Stimulated activated CD8-positive, alpha-beta memory T cell treated with anti-CD3 and anti-CD28 coated beads, Interleukin-7, amount 100 ng/mL, for 48 hours (primary cell): ENCODE data around the gene DUOX1.
"Not testable (repeated sequence)": the region's sequence is repeated elsewhere in the genome, so short reads cannot be mapped to it uniquely, and the experiment has no call there.

Experiments used
- DNase-seq, 2 donors: peaks; one replicate each; pipeline ENCODE4 v3.0.0-alpha.2; 2020; ENCODE audit warnings: low read depth in 1 of 2; ENCODE audit errors: extremely low read depth in 1 of 2

Gene DUOX1

DNA sequence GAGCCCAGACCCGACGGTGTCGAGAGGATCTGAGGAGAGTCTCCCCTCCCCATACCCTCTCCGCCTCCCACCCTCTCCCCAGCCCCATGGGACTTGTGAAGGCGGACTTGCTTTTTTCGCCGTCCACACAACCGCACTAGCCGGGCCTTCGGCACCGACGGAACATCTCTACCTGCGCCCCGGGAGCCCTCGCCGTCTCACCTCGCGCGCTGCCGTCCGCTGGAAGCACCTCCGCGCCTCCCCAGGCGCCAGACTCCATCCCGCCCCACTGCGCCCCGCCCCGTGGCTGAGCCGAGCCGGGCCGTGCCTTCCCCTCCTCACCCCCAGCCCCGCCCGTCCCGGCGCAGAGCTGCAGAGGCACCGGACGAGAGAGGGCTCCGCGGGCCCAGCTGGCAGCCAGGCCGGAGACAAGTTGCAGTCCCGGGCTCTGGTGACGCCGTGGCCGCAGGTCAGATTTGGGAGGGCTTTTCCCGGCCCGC lies at the start of gene DUOX1, which contains the start of gene DUOXA1:
Gene DUOX1, plus strand, starts transcription at position 344 of the 479 bp plus-strand sequence. CDS start 1,973 bp downstream, outside the sequence.
Gene DUOXA1, minus strand, starts transcription at position 229 of the 479 bp plus-strand sequence. CDS start 6,865 bp downstream, outside the sequence.
- no peak for DNase-seq

DNA sequence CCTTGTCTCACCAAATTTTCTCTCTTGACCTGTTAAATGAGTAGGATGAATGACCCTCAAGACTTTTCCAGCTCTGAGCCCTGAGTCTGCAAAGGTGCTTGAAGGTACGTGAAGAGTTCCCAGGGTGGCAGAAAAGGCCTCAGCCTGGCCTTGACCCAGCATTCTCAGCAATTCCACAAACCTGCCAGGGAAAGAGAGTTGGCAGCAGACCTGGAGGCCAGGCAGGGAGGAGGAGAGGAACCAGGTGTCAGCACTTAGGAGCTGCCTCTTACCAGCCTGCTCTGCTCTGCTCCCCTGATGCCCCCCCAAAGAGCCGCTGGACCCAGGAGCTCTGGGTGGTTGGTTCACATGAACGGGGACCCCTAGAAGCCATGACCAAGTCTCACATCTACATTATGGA lies 49.2 kb upstream of the DUOX1 start:
- not testable (repeated sequence) for DNase-seq

DNA sequence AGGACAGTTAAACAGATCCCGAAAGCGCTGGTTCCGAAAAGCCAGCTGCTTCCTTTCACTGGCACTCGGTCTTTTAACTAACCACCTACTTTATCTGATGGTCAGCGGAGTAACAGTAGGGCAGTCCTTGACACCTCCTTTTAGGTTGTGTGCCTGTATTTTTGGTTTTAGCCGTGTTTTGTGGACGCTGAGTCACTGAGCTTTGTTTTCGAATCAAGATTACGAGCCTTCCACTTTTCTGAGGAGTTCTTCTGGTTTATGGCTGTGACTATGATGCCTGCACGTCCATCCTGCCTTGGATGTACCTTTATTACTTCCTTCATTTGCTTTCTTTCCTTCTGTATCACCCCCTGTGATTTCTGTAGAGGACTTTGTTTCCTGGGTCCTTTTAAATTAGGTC lies 47.4 kb upstream of the DUOX1 start:
- DNase-seq, result not testable (repeated sequence)

DNA sequence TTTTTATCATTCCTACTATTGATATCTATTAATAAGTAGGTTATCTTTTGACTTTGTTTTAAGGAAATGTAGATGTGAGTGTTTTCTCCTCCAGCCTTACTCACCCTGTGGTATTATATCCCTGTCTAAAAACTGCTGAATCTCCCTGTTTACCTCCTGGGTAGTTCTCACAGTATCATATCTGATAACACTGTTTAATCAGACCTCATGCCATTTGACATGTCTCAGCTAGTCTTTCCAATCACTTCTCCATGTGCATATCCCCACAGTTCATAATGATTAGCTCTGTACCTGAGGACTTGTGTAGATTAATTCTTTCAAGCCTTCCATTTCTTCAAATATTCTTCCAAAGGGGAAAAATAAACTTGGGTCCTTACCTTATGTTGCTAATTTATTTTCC lies 46.6 kb upstream of the DUOX1 start:
- no peak for DNase-seq

DNA sequence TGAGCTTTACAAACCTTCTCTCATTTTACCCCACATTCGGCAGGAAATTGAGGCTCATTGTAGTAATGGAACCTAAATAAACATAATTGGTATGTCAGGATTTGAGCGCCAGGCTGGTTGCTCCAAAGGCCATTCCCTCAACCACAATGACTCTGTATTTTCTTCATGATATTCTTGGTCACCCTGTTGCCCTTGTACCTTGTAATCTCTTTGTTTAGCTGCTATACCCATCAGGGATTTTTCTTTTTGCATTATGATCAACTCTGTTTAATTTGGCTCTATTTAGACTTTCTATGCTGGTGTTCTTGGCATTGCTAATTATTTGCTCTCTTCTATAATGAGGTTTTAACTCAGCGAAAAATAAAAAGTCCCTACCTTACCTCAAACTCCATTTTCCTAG lies 45.6 kb upstream of the DUOX1 start:
- DNase-seq, result no peak

DNA sequence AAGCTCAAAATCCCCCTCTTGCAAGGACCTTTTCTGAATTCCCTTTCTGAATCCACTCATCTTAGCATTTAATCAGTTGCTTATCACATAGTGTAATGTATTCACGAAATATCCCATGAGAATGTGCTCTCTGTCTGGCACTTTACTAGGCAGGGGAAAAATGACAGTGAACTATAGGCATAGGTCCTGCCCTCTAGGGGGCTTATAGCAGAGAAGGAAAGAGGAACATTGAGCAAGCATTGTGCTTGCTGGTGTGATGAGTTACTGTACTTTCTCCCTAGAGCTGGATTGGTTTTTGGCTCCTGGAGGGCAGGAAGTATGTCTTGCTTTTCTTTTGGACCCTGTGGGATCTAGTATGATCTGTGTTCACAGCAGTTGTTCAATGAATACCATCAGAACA lies 42.3 kb upstream of the DUOX1 start:
- no peak for DNase-seq

DNA sequence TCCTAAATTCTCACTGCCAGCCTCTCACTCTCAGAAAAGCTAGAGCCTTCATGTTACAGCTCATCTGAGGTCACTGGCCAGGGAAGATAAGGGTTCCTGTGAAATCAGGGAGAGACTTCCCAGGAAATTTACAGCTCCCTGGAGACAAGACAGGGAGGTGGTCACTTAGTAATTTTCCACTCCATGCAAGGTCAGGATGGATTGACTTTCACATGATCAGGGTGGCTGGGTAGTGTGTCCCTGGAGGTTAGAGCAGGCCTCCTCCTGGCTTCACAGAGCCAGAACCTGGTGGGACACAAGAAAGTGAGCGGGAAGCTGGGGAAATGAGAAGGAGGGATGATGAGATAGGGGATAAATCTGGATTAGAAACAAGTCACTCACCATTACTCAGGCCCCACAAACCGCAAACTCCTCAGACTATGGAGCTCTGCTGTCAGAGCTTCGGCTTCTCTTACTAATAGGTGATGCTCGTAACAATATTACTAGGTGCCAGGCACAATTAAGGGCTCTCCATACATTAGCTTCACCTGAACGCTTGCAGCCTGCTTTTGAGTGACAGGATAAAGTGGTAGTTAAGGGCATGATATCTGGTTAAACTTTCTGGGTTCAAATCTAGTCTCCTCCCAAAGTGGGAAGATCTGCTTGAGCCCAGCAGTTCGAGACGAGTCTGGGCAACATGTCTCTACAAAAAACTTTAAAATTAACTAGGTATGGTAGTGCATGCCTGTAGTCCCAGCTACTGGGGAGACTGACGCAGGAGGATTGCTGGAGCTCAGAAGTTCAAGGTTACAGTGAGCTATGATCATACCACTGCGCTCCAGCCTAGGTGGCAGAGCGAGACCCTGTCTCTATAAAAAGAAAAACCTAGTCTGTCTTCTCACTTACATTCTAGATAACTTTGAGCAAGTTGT lies 40.7 kb upstream of the DUOX1 start:
- DNase-seq, result no peak

DNA sequence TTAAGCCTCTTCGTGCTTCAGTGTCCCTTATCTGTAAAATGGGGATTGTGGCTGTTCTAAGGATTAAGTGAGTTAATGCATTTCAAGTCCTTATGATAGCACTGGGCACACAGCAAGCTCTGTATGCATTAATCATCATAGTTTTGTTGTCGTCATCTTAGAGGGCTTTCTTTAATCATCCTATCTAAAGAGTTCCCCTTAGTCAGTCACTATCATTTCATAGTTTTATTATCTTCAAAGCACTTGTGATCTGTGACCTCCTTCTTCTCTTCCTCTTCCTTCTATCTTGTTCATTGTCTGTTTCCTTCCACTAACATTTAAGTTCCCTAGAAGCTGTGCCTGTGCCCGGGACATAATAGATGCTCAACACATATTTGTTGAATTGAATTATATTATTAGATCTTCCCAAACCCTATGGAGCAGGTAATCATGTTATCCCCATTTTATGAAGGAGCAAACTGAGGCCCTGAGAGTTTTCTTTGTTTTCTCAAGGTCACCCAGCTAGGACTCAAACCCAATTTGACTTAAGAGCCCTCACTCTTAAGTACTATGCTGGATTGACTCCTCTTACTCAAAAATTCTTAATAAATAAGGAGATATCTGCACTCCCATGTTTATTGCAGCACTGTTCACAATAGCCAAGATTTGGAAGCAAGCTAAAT lies 40.0 kb upstream of the DUOX1 start:
- DNase-seq, result no peak

DNA sequence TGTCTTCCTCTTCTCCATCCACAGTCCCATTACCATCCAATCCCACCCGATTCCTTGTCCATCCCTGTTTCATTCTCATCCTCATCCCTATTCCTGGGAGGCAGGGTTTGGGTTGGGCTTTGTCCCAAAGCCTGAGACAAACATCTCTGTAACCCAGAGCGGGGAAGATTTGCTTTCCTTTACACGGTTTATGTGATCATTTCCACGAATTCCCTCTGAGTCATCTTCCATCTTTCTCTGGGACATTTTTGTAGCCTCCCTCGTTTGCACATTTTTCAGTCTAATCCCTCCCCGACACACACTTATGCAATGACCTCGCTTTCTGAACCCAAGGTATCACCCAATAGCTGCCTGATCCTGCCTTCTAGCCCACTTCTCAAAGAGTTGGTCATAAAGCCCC lies 38.6 kb upstream of the DUOX1 start:
- no peak for DNase-seq

DNA sequence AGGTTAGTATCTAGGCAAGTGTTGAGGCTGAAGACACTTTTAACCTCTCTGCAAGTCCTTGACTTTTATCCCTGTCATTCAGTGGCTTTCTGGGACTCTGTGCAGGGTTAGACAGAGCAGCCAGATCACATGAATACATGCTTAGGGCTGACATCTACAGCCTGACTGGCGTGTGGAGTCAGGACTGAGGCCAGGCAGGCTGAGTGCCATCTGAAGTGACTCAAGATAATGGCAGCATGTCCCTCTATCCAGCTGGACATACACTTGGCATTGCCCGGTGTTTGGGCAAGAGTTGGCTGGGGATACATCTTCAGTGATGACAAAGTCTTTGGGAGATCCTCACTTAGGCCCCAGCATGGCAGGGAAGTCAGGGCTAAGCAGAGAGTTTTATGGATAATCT lies 38.2 kb upstream of the DUOX1 start:
- no peak for DNase-seq

DNA sequence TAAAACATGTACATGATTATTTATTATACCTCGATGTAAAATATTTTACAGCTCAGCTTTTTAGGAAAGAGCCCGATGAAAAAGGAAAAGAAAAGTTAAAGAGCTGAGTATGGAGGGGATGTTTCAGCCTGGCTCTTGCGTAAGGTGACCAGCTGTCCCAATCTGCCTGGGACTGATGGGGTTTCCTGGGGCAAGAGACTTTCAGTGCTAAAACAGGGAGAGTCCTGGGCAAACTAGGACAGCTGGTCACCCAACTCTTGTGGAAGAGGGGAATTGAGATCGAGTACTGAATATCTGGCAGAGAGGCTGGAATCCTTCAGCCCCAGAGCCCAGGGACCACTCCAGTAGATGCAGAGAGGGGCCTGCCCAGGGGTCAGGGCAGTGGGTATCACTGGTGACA lies 36.8 kb upstream of the DUOX1 start:
- DNase-seq, result no peak

DNA sequence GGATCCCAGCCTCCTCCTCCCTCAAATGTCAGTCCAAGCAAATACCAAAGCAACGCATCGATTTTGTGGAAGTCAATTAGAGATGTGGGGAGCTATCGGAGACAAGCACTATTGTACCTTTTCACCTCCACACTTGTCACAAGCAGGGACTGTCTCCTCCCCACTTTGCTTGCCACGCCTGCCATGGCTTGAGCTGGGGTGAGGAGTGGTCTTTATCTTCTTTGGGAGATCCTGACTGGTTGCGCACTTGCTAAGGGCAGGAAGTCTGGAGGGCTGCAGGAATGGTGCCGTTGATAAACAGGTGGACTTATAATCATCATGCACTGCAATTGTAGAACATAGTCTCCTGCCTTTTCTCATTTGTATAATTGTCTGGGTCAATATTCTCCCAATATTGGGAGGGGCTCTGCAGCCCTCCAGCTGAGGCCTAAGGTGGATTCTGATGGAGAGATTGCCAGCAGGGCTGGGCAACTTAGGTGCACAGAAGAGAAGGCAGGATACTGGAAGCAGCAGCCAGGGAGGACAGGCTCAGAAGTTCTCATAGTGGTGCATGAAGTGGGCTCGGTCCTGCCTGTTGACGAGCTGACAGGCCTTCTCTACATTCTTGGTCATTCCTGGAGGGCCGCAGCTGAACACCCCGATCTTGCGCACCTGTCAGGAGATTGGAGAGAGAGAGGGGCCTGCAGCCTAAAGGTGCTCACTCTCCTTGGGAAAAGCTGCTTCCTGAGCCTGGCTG lies 36.0 kb upstream of the DUOX1 start:
- DNase-seq, result no peak

DNA sequence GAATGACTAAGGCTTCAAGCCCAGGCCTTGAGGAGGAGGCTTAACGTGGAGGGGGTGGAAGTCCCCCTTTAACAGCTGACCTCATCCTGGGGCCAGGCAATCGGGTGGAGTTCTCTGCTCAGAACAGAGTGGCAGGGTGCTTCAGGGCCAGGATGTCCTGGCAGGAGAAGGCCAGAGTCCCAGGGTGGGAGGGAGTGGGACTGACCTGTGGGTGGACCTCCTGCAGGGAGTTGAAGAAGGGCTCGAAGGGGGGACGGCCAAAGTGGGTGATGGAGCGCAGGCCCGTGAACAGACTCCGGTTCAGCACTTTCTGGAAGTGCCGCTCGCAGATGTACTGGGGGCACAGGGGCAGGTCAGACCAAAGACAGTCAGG lies 35.5 kb upstream of the DUOX1 start:
- no peak for DNase-seq

DNA sequence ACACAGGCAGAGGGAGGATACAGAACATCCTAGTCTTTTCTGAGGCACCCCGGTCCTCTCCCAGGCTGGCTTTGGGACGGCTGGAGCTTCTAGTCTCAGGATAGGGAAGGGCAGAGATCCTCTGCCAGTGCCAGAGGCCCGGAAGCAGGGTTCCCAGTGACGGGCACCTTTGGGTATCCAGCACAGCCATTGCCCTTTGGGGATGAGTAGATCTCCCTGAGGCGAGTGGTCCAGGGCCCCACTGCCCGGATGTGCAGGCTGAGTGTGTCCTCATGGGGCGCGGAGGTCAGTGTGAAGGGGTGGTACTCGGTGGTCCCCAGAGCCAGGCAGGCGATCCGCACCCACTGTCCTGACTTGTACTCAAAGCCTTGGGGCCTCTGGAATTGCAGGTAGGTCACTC lies 34.1 kb upstream of the DUOX1 start:
- DNase-seq, result no peak

DNA sequence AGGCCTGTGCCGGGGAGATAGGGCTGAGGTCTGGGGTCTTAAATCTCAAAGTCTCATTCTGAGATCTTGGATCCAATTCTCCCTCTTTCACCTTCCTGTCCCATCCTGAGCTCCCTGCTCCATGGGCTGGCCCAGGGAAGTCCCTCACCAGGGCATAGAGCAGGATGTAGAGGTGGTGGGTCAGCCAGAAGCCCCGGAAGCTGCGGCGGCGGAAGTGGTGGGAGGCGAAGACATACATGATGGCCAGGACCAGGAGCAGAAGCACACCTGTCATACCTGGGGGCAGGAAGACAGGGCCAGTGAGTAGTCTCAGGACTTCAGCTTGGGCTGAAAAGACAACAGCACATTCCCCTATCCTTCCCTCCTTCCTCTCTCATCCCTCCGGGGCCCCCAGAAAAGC lies 32.3 kb upstream of the DUOX1 start:
- no peak for DNase-seq

DNA sequence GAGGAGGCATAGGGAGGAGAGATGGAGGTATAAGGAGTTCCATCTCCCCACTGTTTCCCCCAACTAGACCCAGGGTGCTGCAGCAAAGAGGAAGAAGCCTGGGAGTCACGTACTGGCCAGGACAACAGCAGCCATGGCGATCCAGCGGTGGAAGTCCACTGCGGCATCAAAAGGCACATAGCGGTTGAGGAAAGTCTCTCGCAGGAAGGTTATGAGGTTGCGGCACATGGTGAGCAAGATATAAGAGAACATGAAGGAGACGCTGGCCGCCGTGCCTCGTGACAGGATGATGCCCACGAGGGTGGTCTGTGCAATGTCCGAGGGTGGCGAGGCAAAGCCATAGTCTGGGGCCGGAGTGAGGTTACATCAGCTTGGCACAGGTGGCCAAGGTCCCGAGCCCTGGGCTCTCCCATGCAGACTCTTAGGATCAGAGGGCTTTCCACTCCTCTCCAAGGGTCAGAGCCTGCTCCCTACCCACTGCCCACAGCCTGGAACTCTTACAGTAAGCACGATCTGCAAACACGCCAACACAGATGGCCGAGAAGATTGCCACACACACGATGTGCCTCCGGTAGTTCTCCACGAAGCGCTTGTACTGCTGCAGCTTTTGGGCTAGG lies 30.1 kb upstream of the DUOX1 start:
- DNase-seq, result no peak

DNA sequence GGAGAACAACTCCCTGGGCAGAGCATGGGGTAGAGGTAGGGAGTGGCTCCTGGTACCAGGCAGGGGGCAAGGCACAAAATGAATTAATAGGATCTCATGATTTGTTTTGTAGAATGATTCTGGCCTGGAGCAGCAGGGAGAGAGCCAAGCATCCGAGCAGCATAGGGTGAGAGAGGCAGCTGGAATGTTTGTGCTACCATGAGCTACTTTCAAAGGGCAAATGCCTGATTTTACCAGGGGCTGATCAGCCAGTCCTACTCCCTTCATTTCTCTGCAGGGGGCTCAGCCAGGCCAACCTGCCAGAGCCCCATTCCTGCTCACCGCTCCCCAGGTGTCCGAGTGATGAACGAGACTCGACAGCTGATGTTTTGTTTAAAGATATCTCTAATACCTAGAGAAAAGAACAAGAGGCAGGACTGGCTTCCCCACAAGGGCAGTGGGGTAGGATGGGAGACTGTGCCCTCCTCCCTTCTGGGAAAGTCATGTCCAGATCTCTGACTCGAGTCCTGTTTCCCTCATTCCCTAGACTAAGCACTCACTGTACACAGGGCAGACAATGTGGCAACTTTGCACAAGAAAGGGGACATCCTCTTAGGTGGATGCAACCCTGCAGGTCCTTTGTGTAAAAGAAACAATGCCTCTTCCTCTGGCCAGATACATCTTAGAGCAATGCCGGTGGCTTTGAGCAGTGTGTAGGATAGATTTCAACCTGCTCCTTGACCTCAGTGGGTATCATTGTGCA lies 28.7 kb upstream of the DUOX1 start:
- DNase-seq, result no peak

DNA sequence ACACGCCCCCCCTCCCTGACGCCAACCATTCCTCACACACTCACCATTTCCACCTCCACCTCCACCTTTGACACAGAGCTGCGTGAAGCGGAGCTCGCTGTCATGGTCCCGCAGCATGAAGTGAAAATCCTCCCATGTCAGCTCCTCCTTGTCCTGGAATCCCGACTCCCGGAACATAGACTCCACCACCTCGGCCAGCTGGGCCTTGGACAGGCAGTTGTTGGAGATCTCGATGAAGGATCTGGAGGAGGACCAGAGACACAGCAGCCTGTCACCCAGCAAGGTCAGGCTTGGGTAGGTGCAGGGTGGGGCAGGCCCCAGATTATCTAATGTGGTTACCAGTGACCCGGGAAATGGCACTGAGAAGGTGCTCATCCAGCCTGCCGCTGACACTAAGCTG lies 28.0 kb upstream of the DUOX1 start:
- DNase-seq, result no peak

DNA sequence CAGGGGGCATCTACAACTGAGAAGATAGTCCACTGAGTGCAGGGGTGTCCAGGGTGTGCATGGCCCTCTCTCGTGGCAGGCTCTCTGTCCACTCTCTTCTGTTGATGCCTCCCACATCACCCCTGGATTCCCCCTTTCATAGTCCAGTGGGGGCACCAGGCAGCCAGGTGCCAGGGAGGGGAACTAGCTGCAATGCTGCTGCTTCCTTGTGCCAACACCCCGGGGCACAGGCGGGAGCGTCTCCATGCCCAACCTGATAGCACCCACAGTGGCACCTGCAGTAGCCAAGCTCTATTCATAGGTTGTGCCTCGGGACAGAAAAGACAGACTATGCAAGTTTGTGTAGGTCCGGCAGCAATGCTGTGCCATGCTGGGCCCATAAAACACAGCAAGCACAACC lies 27.6 kb upstream of the DUOX1 start:
- no peak for DNase-seq

DNA sequence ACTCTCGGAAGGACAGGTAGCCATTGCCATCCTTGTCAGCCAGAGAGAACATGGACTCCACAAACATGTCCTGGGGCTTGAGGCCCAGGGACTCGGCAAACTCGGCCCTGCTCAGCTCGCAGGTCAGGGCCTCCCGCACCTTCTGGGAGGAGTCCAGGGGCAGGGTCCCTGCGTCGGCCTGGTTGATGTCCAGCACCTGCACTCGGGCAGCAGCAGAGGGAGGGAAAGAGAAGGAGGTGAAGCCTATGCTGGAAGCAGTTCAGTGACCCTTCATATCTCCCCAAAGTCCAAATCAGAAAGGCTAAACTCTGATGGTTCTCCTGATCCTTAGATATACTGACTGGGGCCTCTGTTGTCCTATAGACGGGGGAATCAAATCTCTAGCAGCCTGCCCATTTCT lies 25.6 kb upstream of the DUOX1 start:
- DNase-seq, result not testable (repeated sequence)
